ENCODE results near the gene MYH7B.

MYH7B gene

GRCh38 chr20:34990231-34990630, 34.6 kb downstream of the MYH7B start:
- DNase-seq (ENCODE audit: low read depth in 2 of 3, low spot score in 2 of 3), result no peak

- DNase-seq (ENCODE audit: low read depth in 2 of 3, low spot score in 2 of 3), result no peak
Measured at GRCh38 chr20:34990661-34991214, 35.1 kb downstream of the MYH7B start.

GRCh38 chr20:34992751-34993417, 37.2 kb downstream of the MYH7B start:
- no peak for DNase-seq (ENCODE audit: low read depth in 2 of 3, low spot score in 2 of 3)

GRCh38 chr20:34993941-34994508, 38.4 kb downstream of the MYH7B start:
- DNase-seq (ENCODE audit: low read depth in 2 of 3, low spot score in 2 of 3), result no peak

GRCh38 chr20:34994509-34995131, 39.0 kb downstream of the MYH7B start:
- no peak for DNase-seq (ENCODE audit: low read depth in 2 of 3, low spot score in 2 of 3)

- no peak for DNase-seq (ENCODE audit: low read depth in 2 of 3, low spot score in 2 of 3)
Measured at GRCh38 chr20:34995192-34995591, 39.5 kb downstream of the MYH7B start.

GRCh38 chr20:34995696-34996095, 40.0 kb downstream of the MYH7B start:
- no peak for DNase-seq (ENCODE audit: low read depth in 2 of 3, low spot score in 2 of 3)

GRCh38 chr20:34996243-34997028, 40.8 kb downstream of the MYH7B start:
- no peak for DNase-seq (ENCODE audit: low read depth in 2 of 3, low spot score in 2 of 3)

GRCh38 chr20:34997131-34997561, 41.5 kb downstream of the MYH7B start:
- no peak for DNase-seq (ENCODE audit: low read depth in 2 of 3, low spot score in 2 of 3)

GRCh38 chr20:34997774-34998173, 42.1 kb downstream of the MYH7B start:
- DNase-seq (ENCODE audit: low read depth in 2 of 3, low spot score in 2 of 3), result no peak

- no peak for DNase-seq (ENCODE audit: low read depth in 2 of 3, low spot score in 2 of 3)
Measured at GRCh38 chr20:34998331-34998950, 42.8 kb downstream of the MYH7B start.

- no peak for DNase-seq (ENCODE audit: low read depth in 2 of 3, low spot score in 2 of 3)
Measured at GRCh38 chr20:34999021-34999451, 43.4 kb downstream of the MYH7B start.

- no peak for DNase-seq (ENCODE audit: low read depth in 2 of 3, low spot score in 2 of 3)
Measured at GRCh38 chr20:34999782-35000181, 44.1 kb downstream of the MYH7B start.

GRCh38 chr20:35000311-35000921, 44.7 kb downstream of the MYH7B start:
- DNase-seq (ENCODE audit: low read depth in 2 of 3, low spot score in 2 of 3), result no peak

GRCh38 chr20:35000922-35001595, 45.4 kb downstream of the MYH7B start:
- DNase-seq (ENCODE audit: low read depth in 2 of 3, low spot score in 2 of 3), result no peak

- DNase-seq (ENCODE audit: low read depth in 2 of 3, low spot score in 2 of 3), result no peak
Measured at GRCh38 chr20:35001596-35002362, 46.1 kb downstream of the MYH7B start.

GRCh38 chr20:35002426-35003210, 47.0 kb downstream of the MYH7B start:
- no peak for DNase-seq (ENCODE audit: low read depth in 2 of 3, low spot score in 2 of 3)

GRCh38 chr20:35003211-35004031, 47.8 kb downstream of the MYH7B start:
- no peak for DNase-seq (ENCODE audit: low read depth in 2 of 3, low spot score in 2 of 3)
